ENCODE measurements around the gene MAGI1.

GRCh38 chr3:65968996-65969395, 69.7 kb downstream of the MAGI1 start:
- TF ChIP-seq CTCF (IDR thresholded peaks at IDR 0.05) (no peak), POLR2AphosphoS5 (IDR thresholded peaks at IDR 0.05) (no peak), POLR2A (IDR thresholded peaks at IDR 0.05) (no peak)

All from prostate gland (tissue), 2 donors.